Calu3 (cell line): ENCODE results near the gene AMPH. TPM values are rescaled to one million over a fixed set of nuclear protein-coding genes. Genes with fewer than 3 reads are reported as not detected.
"Not testable (repeated sequence)": the region's sequence is repeated elsewhere in the genome, so short reads cannot be mapped to it uniquely, and the experiment has no call there.

Experiments
- BruUV-seq: library from RNA; stranded (reverse); fragments of 400-500 nt; replicated peaks from 2 replicates; lab custom pipeline; 2021; lab: Mats Ljungman, UMichigan
- CTCF ChIA-PET: fragments of 300-600 bp; sonication (Branson Sonifier 250); formaldehyde crosslinking; loops from one replicate; lab custom pipeline; 2022; ENCODE audit warnings: antibody characterized with exemption; lab: Charles Lee
- DNase-seq: peaks from one replicate; pipeline ENCODE4 v3.0.0; 2022
- H3K27ac Mint-ChIP-seq: one replicate; pipeline ENCODE4 v1.8.0; 2022; ENCODE audit warnings: mixed read lengths; ENCODE audit not compliant: unreplicated experiment
- H3K27me3 Mint-ChIP-seq: one replicate; pipeline ENCODE4 v1.8.0; 2022; ENCODE audit warnings: mixed read lengths; ENCODE audit not compliant: unreplicated experiment
- H3K36me3 Mint-ChIP-seq: one replicate; pipeline ENCODE4 v1.8.0; 2022; ENCODE audit warnings: mild to moderate bottlenecking, moderate library complexity, mixed read lengths; ENCODE audit not compliant: insufficient read depth, unreplicated experiment
- H3K4me1 Mint-ChIP-seq: one replicate; pipeline ENCODE4 v1.8.0; 2022; ENCODE audit warnings: mild to moderate bottlenecking, low read depth, mixed read lengths; ENCODE audit not compliant: unreplicated experiment
- H3K4me3 Mint-ChIP-seq: one replicate; pipeline ENCODE4 v1.8.0; 2022; ENCODE audit warnings: mild to moderate bottlenecking, low read depth, moderate library complexity, mixed read lengths; ENCODE audit not compliant: unreplicated experiment
- H3K9me3 Mint-ChIP-seq: one replicate; pipeline ENCODE4 v1.8.0; 2022; ENCODE audit warnings: low read depth, mixed read lengths; ENCODE audit not compliant: unreplicated experiment
- CTCF ChIP-seq: fragments of 200-600 bp; IDR thresholded peaks from one replicate; pipeline ENCODE4 v1.8.0; 2022; ENCODE audit warnings: antibody characterized with exemption; ENCODE audit not compliant: unreplicated experiment
- intact Hi-C: fragments of 100-400 bp; cut with micrococcal nuclease; formaldehyde crosslinking; loops from one replicate; pipeline ENCODE4 v1.10.0; 2022; ENCODE audit not compliant: unreplicated experiment
- total RNA-seq: library from RNA; stranded (reverse); gene quantifications from 2 replicates; pipeline ENCODE4 v1.2.3, GENCODE V29; 2022

AMPH gene
- total RNA-seq, 1 experiment from 2014 or later: not detected

GRCh38 chr7:38396852-38397251 is 234.3 kb downstream of the AMPH start:
- H3K27ac Mint-ChIP-seq: no peak overlapping the region
- no peak for DNase-seq
- TF ChIP-seq CTCF: no peak
- intact Hi-C loops: loop anchor here (5.0 to 10.0 kb wide), 2 partner anchors 62 to 1070 kb away; no protein-coding TSS in a partner anchor
- no peaks in the 10 kb centered on the region for H3K36me3 Mint-ChIP-seq
- no peaks in the 10 kb centered on the region for H3K9me3 Mint-ChIP-seq
- no peaks in the 10 kb centered on the region for H3K4me1 Mint-ChIP-seq
- peaks cover 67% of the 10 kb centered on the region for H3K27me3 Mint-ChIP-seq
- no TSS peak for BruUV-seq
- CTCF ChIA-PET: no interaction called here
- H3K4me3 Mint-ChIP-seq: no peak overlapping the region

GRCh38 chr7:38395921-38396552 is 235.1 kb downstream of the AMPH start:
- CTCF ChIA-PET, H3K9me3 Mint-ChIP-seq, DNase-seq, H3K4me1 Mint-ChIP-seq, H3K36me3 Mint-ChIP-seq, H3K4me3 Mint-ChIP-seq, BruUV-seq, H3K27ac Mint-ChIP-seq: not testable (repeated sequence)
- H3K27me3 Mint-ChIP-seq: peaks cover 62% of the 10 kb centered on the region
- intact Hi-C loops: loop anchor here (5.0 to 10.0 kb wide), 2 partner anchors 61 to 1071 kb away; no protein-coding TSS in a partner anchor

GRCh38 chr7:38394660-38395059 is 236.5 kb downstream of the AMPH start:
- CTCF ChIA-PET: no interaction called here
- no peak overlapping the region for H3K27ac Mint-ChIP-seq
- no peak for TF ChIP-seq CTCF
- H3K27me3 Mint-ChIP-seq: peaks cover 71% of the 10 kb centered on the region
- H3K9me3 Mint-ChIP-seq: no peaks in the 10 kb centered on the region
- BruUV-seq: no TSS peak
- no peaks in the 10 kb centered on the region for H3K36me3 Mint-ChIP-seq
- DNase-seq: no peak
- H3K4me3 Mint-ChIP-seq: no peak overlapping the region
- no peaks in the 10 kb centered on the region for H3K4me1 Mint-ChIP-seq
- intact Hi-C loops: loop anchor here (5.0 to 10.0 kb wide), 2 partner anchors 60 to 1073 kb away; no protein-coding TSS in a partner anchor

- Mint-ChIP-seq H3K36me3 (no peaks in the 10 kb centered on the region), H3K27me3 (peaks cover 77% of the 10 kb centered on the region), H3K4me3 (no peak overlapping the region), H3K4me1 (no peaks in the 10 kb centered on the region), H3K27ac (no peak overlapping the region), H3K9me3 (no peaks in the 10 kb centered on the region)
- BruUV-seq: no TSS peak
- intact Hi-C loops: loop anchor here (10.0 kb wide), 1 partner anchor 59 kb away; no protein-coding TSS in a partner anchor
- CTCF ChIA-PET: no interaction called here
- no peak for TF ChIP-seq CTCF
- DNase-seq: no peak
Observed at GRCh38 chr7:38393874-38394273, 237.3 kb downstream of the AMPH start.

- no peak for TF ChIP-seq CTCF
- peaks cover 61% of the 10 kb centered on the region for H3K27me3 Mint-ChIP-seq
- DNase-seq: no peak
- H3K9me3 Mint-ChIP-seq: no peaks in the 10 kb centered on the region
- H3K27ac Mint-ChIP-seq: no peak overlapping the region
- no peaks in the 10 kb centered on the region for H3K36me3 Mint-ChIP-seq
- intact Hi-C loops: loop anchor here (10.0 kb wide), 1 partner anchor 57 kb away; no protein-coding TSS in a partner anchor
- H3K4me3 Mint-ChIP-seq: no peak overlapping the region
- CTCF ChIA-PET: no interaction called here
- no TSS peak for BruUV-seq
- no peaks in the 10 kb centered on the region for H3K4me1 Mint-ChIP-seq
Observed at GRCh38 chr7:38391751-38392150, 239.4 kb downstream of the AMPH start.
